GM21526 (cell line): ENCODE data around the gene LEKR1.
A peak's percentile ranks its signal among the peaks of the same experiment; 100 is the strongest.

Experiments
- ATAC-seq: cut with Tn5 transposase; IDR thresholded peaks from one replicate; pipeline ENCODE4 v1.9.1; 2021; ENCODE audit warnings: moderate library complexity; ENCODE audit not compliant: unreplicated experiment, low FRiP score

LEKR1 gene

DNA sequence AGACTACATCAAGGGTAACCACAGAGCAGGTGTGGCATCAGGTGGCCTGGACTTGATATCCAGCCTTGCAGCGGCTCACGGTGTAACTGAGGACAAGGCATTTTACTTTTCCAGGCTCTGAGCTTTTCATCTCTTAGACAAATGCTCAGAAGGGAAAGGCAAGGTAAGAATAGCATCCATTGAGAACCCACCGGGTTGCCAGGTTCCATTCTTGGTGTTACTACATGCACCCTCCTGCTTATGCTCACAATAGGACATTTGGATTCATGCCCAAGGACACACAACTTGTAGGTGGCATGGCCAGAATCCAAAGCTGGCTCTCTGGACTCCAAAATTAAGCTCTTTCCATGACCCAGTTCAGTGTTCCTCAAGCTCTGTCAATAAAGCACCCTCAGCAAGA, 248.3 kb downstream of the LEKR1 start:
- no peak for ATAC-seq

DNA sequence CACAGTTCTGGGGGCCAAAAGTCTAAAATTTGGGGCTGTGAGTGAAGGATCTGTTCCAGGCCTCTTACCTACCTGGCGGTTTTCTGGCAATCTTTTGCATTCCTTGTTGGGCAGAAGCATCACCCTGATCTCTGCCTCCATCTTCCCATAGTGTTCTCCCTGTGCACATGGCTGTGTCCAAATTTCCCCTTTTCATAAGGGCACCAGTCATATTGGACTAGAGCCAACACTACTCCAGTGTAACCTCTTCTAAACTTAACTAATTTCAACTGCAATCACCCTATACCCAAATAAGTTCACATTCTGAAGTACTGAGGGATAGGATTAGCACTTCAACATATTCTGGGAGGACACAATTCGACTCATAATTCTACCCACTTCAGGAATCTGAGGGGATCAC, 248.8 kb downstream of the LEKR1 start:
- ATAC-seq: no peak

DNA sequence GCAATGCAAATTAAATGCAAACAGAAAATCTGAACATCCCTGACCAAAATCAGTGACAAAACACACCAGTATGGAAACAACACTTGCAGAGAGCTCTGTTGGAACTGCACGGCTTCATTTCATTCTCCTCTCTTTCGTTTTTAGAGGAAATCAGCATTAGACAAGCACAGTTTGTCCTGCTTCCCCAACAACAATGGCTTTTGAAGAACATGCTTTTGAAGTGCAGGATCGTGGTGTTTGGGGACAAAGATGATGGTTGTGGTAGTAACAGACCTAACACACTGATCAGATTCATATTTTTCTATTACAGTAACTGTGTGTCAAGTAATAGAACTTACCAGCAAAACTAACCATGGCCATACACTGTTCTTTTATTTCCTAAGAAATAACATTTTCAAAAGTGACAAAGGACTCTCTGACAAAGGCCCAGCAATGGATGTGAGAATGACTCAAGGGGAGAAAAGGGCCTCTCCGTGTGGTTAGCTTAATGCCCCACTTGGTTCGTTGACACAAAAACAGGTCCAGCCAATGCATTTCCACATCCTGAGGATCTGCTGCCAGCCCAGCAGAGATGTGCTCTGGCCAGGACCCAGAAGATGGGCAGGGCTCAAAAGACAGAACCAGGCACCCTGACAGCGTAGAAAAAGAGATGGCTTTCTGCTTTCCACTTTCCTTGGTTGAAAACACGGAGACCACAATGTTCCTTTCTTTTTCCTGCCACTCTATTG, 249.7 kb downstream of the LEKR1 start:
- ATAC-seq: no peak

DNA sequence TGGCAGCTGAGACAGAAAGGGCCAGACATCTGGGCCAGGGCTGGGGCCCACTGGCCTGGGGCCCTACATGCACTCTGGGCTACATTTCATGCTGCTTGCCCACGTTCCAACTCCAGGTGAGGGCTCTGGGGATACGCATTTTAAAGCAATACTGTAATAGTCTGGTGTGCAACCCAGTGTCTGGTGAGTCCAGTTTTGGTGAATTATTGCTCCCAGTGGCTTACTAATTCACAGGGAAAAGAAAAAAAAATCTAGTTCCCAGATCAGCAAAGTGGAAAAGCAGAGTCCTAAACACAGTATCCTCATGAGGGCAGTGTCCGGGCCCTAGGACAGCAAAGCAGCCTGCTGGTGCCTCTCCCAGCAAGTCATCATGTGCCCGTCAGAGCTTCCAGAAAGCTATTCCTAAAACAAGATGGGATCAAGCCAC, 251.4 kb downstream of the LEKR1 start:
- ATAC-seq: no peak

DNA sequence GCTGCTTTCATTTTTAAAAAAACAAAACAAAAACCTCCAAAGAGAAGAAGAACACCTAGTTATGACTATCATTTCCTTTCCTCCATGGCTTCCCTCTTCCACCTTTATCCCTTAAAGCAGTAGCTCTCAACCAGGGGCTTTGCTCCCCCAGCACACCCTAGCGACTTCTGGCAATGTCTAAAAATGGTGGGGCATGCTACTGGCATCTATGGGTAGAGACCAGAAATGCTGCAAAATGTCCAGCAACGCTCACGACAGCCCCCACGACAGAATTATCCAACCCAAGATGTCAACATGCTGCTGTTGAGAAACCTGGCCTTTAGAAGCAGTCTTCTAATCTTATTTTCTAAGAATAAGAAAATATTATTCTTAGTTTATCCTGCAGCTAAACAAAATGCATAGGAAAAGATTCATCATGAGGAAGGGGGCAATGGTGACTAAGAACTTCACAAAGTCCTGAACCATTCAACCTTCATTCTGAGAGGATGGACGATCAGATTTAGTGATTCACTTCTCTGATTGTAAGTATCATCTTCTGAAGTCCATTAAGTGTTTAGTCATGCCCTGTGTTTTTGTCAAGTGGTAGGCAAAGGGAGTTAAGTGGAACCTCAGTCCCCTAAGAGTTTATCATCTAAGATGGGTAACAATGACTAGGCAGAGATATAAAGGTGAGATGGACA, 252.1 kb downstream of the LEKR1 start:
- ATAC-seq: no peak

DNA sequence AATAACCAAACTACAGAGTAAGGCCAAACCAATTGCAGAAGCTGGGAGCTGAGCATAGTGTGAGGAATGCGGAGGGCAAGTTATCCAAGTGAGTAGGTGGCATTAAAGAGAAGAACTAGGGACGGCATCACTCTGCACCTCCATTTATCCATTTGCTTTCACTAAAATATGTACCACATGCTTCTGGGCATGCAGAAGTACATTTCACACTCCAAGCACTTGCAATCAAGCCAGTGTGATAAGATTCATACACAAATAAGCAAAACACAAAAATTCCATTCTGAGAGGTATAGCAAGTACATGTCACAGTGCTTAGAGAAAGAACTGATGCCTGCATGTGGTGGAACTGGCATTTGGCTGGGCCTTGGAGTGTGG, 252.6 kb downstream of the LEKR1 start:
- ATAC-seq: no peak

DNA sequence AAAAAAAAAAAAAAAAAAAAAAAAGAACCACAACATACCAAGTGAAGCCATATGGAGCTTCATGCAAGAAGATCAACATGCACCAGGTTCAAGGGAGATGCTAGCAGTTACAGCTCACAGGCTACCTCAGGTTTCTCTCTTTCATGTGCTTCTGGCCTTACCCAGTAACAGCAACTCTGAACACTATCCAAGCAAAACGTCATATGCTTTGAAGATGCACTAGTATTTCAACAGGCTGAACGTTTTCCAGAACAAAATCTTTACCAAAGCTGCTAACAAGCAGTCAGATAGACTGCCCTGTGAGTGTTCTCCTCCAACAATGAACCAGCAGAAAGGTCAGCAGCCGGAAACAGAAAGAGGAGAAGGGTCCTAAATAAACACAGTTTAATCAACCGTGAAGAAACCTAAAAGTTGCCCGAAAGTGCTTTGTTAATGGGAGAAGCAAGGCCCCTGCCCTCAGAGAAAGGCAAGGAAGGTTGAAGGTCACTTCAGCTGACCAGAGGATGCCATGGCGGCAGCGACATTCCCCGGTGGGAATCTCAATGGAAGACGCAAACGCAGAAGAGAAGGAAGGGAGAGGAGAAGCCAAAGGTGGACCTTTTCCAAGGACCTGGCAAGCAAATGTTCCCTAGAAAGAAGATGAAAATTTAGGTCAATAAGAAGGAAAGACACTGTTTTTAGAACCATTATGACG, 253.7 kb downstream of the LEKR1 start:
- no peak for ATAC-seq

DNA sequence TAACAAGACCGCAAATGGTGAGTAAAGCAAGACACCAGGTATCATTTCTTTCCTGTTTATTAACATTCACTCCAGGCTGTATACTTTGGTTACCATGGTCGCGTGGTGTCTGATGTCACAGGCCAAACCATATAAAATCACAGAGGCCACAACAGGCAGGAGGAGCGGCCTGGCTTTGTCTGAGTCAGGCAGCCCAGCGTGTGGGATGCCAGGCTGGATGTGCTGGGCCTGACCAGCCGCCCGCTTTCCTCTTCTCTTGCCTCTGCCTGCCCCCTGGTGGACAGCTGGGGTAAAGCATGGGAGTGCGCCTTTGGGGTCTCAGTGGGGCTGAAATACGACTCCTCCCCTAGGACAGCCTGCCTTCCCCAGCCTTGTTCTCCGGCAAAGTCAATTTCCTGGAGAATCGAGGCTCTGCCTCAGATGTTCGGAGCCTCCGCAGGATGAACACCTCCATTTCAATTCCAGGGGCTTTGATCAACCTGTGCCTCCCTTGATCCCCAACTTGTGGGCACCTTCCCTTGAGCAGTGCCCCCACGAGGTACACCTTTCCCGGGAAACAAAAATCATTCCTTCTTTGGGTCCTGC, 255.6 kb downstream of the LEKR1 start:
- peak; percentile 71 for ATAC-seq

DNA sequence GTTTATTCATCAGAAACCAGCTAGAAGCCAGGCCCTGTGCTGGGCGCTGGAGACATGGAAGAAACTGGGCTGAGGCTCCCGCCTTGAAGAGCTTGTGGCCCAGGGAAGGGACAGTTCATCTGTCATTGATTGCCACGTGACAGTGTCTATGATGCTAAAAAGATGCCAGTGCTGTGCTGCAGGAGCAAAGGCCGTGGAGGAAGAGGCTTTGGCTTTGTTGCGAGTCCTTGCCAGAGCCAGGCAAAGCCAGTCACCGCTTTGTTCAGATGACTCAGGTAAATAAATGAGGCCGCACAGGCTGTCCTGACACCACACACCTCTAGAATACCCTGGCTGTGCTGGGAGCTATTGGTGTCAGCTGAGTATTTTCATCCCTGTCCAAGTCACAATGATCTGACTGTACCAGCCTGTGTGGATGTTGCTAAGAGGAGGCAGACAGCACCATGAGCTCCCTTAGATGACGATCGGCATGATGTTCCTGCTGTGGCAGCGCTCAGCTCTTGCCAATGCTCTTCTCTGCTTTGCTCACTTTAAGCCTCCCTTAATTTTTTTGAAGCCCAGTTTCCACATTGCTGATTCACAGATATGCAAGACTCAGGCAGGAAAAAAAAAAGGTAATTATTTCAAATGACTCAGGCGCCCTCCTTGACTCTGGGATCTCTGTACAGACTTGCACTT, 256.3 kb downstream of the LEKR1 start:
- ATAC-seq: no peak

DNA sequence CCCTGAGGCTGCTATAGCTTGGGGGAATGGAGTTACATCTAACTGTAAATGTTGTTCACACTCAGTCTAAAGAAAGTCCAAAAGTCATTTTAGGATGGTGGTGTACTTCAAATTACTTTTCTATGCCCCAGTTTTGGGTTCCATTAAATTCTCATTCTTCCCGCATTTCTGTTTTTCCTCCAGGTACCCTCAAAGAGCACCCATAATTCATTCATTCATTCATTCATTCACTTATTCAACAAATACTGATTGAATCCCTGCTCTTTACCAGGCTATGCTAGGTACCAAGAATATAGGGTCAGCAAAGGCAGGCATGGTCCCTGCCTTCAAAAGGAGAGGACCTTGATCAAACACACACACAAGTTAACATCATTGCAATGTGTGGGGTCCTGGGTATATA, 257.7 kb downstream of the LEKR1 start:
- ATAC-seq: no peak

DNA sequence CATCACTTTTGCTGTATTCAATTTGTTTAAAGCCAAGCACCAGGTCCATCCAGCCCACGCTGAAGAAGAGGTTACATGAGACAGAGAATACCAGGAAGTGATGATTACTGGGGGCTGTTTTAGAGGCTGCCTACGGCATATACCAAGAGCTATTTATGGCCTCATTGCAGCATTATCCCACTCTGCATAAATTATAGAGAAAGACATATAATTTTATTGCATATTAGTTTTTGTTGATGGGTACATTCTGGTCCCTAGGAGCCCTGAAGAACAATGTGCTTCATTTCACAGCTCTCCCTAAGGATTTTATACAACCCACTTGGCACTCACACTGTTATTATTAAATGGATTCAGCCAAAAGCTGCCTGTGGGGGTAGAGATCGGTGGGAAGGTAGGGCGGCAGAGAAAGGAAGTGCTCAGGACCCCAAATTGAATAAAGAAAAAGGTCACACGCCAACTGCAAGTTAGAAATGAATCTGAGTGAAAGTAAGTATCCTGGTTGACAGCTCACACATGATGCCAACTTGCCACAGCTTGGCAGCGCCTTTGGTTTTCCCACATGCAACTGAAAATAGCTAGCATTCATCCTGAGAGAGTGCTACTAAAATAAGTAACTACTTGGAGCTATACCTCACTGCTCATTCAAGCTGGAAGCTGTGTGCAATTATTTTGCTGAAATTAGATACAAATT, 260.1 kb downstream of the LEKR1 start:
- ATAC-seq: no peak

DNA sequence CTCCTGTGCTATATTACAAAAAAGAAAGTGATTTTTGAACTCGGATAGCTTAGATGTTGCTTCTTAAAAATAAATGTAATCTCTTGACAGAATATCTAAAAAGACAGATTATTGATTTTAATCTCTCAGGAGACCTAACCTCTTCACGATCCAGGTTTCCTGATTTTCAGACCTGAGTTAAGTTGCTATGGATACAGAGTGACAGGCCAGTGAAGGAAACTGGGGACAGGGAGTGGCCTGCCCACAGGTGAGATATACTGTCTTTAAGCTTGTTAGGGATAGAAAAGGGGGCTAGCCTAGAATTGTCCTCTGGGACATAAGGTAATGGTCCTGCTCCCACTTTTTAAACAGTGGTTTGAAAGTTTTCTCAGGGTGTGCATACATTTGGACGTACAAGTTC, 260.6 kb downstream of the LEKR1 start:
- no peak for ATAC-seq

DNA sequence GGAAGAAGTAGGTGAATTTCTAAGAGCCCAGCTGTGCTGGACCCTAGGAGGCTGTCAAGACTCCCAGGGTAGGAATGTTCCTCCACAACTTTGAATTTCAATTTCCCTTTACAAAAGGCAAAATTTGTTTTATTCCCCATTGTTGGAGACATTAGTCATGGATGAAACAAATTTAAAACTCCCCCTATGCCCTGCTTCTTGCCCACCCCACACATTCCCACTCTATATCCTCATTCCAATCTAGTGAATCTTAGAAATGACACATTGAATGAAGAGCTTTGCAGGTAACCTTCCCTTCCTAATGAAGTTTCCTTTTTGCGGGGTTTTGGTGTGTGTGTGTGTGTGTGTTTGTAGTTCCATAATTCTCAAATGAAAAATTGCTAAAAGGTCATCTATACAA, 261.2 kb downstream of the LEKR1 start:
- ATAC-seq: no peak

DNA sequence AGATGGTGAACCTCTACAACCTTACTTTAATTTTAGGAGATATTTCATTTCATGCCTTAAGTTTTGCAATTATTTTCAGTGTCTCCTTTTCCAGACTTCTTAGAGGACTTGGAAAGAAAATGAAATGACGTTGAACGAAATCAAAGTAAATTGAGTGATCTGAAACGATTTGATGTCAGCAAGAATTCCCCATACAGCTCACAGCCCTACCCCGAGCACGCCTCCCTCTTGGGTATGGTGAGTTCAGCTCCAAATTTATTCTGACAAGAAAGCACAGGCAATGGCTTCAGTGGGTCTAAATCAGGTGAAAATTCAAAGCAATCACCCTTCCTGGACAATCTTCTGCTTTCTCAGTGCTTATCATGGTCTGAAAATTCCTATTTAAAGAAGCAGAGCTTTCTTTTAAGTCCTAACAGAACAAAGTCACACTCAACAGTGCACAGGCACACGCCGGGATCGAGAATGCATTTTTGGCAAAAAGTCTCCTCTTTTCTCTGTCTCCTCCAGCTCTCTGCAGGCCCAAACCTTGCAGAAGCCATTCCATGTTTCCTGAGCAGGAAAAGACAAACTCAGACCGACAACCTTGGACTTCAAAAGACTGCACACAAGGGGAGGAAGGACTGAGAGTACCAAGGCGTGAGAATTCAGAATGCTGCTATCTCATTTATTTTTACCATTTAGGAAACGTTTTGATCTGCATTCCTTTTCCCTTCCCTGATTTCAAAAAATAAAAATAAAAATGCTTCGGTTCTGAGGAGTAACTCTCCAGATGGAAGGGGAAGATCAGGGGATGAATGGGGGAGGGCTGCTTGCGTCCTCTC, 261.8 kb downstream of the LEKR1 start:
- no peak for ATAC-seq

DNA sequence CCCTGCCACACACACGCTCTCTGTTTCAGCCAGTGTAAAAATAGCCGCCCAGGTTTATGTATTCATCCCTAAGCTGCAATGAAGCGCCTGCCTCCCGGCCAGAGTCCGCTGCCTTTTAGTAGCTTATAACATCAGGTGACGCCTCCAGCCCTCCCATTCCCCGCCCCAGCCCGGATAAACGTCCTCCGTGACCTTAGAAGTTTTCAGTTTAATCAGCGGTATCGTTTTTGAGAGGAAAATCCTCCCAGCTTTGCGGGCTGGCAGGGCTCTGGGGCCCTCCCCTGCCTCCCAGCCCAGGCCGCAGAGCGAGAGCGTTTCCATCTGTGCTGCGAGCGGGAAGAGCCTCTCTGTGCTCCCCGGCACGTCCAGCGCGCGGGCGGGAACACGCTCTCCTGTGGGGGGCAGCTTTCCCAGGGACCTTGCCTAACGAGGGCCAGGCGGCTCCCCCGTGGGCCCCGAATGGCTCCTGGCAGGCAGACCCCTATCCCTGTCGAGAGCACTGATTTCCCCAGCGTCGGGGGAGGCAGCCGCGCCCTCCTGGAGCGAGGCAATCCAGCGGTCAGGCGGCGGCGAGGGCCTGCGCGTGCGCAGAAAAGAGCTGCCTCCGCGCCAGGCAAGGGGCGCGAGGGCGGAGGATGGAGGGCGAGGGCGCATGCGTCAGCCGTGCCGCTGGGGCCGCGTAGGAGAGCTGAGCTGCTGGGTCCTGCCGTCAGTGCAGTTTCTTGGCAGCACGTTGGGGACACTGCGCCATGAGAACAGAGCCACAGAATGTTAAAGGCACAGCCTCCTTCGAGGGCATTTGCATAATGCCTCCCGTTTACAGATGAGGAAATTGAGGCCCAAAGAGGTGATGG, 262.7 kb downstream of the LEKR1 start:
- ATAC-seq: peak; percentile 69

DNA sequence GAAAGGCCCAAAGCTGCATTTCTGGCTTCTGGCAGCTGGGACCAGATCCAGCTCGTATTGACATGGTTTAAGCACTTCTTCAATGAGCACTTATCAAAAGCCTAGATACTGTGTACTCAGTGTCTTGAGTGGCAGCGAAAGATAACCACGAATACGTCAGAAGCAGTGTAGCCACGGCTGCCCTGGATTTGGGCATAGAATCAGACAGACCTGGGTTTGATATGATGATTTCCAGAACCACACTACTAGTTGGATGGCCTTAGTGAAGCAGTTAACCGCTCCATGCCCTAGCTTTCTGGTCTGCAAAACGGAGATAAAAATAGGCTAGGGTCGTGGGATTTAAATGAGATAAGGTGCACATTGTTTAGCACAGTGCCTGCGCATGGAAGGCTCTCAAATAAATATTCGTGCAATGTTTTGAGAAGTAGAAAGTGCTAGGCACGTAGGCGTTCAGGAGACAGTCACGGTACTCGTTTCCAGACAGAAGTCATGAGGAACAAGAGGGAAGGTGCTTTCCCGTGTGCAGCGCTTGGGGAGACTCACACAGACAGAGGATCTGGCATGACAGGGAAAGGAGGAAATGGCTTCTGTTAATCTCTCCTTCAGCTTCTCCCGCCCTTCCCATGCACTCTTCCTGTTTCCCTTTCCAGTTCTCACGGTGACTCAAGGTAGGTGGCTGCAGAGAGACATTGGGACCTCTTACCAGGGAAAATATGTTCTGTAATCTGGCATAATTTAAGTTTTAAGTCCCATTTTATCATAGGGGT, 263.5 kb downstream of the LEKR1 start:
- peak; percentile 18 for ATAC-seq

DNA sequence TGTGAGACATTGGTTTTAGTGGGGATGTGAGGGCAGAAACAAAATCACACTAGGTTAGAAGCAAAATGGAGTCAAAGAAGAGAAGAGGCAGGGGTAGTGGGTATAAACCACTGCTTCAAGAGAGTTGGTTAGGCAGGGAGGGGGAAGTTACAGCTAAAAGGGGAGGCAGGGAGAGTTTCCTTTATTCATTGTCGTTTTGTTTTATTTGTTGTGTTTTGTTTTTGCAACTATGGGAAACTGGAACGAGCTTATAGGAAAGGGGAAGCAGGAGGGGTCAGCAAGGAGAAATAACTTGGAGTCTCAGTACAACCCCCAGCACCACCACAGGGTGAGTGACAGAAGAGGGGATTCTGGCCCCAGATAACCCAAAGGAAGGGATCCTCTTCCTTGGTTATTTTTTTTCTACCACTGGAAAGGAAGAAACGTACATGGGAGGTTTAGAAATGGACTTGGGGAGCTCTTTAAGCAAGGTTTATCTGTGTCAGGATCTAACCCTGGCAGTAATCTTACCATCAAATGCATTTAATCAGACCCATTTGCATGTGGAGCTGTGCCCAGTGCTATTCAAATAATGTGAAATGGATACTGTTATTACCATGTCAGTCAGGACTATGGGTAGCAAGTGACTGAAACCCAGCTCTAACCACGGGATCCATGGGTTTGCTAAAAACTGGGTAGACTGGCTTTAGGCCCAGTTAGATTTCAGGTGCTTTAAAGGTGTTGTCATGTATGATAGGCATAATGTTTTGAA, 265.1 kb downstream of the LEKR1 start:
- no peak for ATAC-seq
